HepG2 (cell line): ENCODE measurements around the gene GAGE12G. TPM values are rescaled to one million over a fixed set of nuclear protein-coding genes. Genes with fewer than 3 reads are reported as not detected.

Source experiments
- CCDC6 ChIP-seq: sonication (generic); formaldehyde crosslinking; IDR thresholded peaks from 2 replicates; pipeline ENCODE4 v1.8.1; 2022; ENCODE audit warnings: mild to moderate bottlenecking, missing genetic modification reagents, moderate library complexity
- KDM2A ChIP-seq: sonication (generic); formaldehyde crosslinking; IDR thresholded peaks from 2 replicates; pipeline ENCODE4 v1.4.0; 2020; ENCODE audit warnings: low read depth, missing genetic modification reagents, borderline replicate concordance
- NFE2 ChIP-seq: sonication (generic); formaldehyde crosslinking; IDR thresholded peaks from 2 replicates; pipeline ENCODE4 v1.4.0; 2020; ENCODE audit warnings: missing genetic modification reagents
- NFYB ChIP-seq: sonication (generic); formaldehyde crosslinking; IDR thresholded peaks from 2 replicates; pipeline ENCODE4 v1.4.0; 2020; ENCODE audit warnings: missing genetic modification reagents
- TCF7L2 ChIP-seq: IDR thresholded peaks from 2 replicates; pipeline ENCODE4 v1.6.1; 2011; ENCODE audit warnings: mild to moderate bottlenecking, low read depth, low read length, moderate library complexity
- ZFP36 ChIP-seq: fragments of 150-350 bp; IDR thresholded peaks from 2 replicates; pipeline ENCODE4 v1.6.1; 2018; ENCODE audit warnings: borderline replicate concordance, low read length, low read depth; ENCODE audit not compliant: partially characterized antibody
- ZNF292 ChIP-seq: sonication (generic); formaldehyde crosslinking; IDR thresholded peaks from 2 replicates; pipeline ENCODE4 v1.8.1; 2022; ENCODE audit warnings: mild to moderate bottlenecking, low read depth, missing genetic modification reagents, borderline replicate concordance
- ZNF337 ChIP-seq: sonication (generic); formaldehyde crosslinking; IDR thresholded peaks from 2 replicates; pipeline ENCODE4 v1.5.1; 2020; ENCODE audit warnings: missing genetic modification reagents, low read depth, mild to moderate bottlenecking, borderline replicate concordance
- ZNF354B ChIP-seq: sonication (generic); formaldehyde crosslinking; IDR thresholded peaks from 2 replicates; pipeline ENCODE4 v1.8.0; 2022; ENCODE audit warnings: mild to moderate bottlenecking, missing genetic modification reagents
- ZNF44 ChIP-seq: sonication (generic); formaldehyde crosslinking; IDR thresholded peaks from 2 replicates; pipeline ENCODE4 v1.5.1; 2020; ENCODE audit warnings: mild to moderate bottlenecking, missing genetic modification reagents
- ZNF7 ChIP-seq: IDR thresholded peaks from 2 replicates; pipeline ENCODE4 v1.6.1; 2016; ENCODE audit warnings: missing biosample characterization, missing genetic modification reagents
- polyA plus RNA-seq, 8 experiments: library from polyadenylated mRNA; depleted of rRNA in 3 of 8; stranded (reverse) in 7 of 8; unstranded in 1 of 8; fragments of >200 nt; fragmentation: Illumina TruSeq in 4 of 8; extraction: Trizol in 4 of 8; gene quantifications; 2 replicates each; pipeline versions ENCODE4 v1.2.1 to v1.2.3, GENCODE V29; 2011 to 2016; ENCODE audit warnings: low read depth in 4 of 8, missing spikeins in 1 of 8, mixed read lengths in 1 of 8; ENCODE audit not compliant: insufficient read depth in 1 of 8
- total RNA-seq, 5 experiments: library from RNA; depleted of rRNA; stranded (reverse); fragments of >200 nt; fragmentation: Illumina TruSeq; extraction: Trizol; gene quantifications; 2 replicates each; pipeline ENCODE4 v1.2.3, GENCODE V29; 2016; ENCODE audit warnings: low read depth in 1 of 5
- TF ChIP-seq, protein P1 (sequence below): sonication (generic); formaldehyde crosslinking; IDR thresholded peaks from 2 replicates; pipeline ENCODE4 v1.5.1; 2020; ENCODE audit warnings: missing genetic modification reagents, mild to moderate bottlenecking, borderline replicate concordance
- TF ChIP-seq, protein P2 (sequence below): sonication (generic); formaldehyde crosslinking; IDR thresholded peaks from 2 replicates; pipeline ENCODE4 v1.5.0; 2020; ENCODE audit warnings: missing genetic modification reagents
- TF ChIP-seq, protein P3 (sequence below): sonication (generic); formaldehyde crosslinking; IDR thresholded peaks from 2 replicates; pipeline ENCODE4 v1.8.0; 2022; ENCODE audit warnings: mild to moderate bottlenecking, missing genetic modification reagents, moderate library complexity
- TF ChIP-seq, protein P4 (sequence below): sonication (generic); formaldehyde crosslinking; IDR thresholded peaks from 2 replicates; pipeline ENCODE4 v1.4.0; 2020; ENCODE audit warnings: missing genetic modification reagents
- TF ChIP-seq, protein P5 (sequence below): sonication (generic); formaldehyde crosslinking; IDR thresholded peaks from 2 replicates; pipeline ENCODE4 v1.4.0; 2020; ENCODE audit warnings: missing genetic modification reagents
- TF ChIP-seq, protein P6 (sequence below): sonication (generic); formaldehyde crosslinking; conservative IDR thresholded peaks from 2 replicates; pipeline ENCODE4 v1.5.0; 2020; ENCODE audit warnings: missing genetic modification reagents

Gene GAGE12G
- total and polyA plus RNA-seq, 2 of the 13 experiments (the other 11 are each of a cell fraction or from before 2014, with no cell fraction given), result not detected

DNA sequence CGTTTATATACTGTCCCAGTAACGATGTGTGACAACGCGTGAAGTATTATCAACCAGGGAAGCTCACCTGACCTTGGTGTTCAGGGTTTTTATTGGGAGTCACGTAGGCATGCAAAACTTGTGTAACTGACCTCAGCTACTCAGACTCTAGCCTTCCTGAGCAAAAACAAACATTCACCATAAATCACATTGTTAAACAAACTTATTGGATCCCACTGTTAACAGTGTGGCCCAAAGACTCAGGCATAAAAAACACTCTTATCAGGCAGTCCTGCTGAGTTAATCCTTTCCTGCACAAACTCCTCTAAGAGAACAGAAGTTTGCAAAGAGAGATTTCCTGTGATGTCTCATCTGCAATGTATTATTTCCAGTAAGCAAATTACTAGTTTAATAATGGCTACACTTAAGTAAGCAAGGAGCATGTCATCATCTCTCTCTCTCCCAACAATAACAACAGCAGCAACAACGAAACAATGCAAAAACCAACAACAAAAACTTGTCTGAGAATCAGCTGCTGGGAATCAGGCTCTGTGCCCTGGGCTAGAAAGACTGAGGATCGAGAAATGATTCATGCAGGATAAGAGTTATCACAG, 40.6 kb downstream of the GAGE12G start (continued):
- no peak for TF ChIP-seq CCDC6 (CRISPR knock-in tag)
- TF ChIP-seq, protein P1, sequence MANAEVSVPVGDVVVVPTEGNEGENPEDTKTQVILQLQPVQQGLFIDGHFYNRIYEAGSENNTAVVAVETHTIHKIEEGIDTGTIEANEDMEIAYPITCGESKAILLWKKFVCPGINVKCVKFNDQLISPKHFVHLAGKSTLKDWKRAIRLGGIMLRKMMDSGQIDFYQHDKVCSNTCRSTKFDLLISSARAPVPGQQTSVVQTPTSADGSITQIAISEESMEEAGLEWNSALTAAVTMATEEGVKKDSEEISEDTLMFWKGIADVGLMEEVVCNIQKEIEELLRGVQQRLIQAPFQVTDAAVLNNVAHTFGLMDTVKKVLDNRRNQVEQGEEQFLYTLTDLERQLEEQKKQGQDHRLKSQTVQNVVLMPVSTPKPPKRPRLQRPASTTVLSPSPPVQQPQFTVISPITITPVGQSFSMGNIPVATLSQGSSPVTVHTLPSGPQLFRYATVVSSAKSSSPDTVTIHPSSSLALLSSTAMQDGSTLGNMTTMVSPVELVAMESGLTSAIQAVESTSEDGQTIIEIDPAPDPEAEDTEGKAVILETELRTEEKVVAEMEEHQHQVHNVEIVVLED (CRISPR knock-in tag), result no peak
- TF ChIP-seq, protein P2, sequence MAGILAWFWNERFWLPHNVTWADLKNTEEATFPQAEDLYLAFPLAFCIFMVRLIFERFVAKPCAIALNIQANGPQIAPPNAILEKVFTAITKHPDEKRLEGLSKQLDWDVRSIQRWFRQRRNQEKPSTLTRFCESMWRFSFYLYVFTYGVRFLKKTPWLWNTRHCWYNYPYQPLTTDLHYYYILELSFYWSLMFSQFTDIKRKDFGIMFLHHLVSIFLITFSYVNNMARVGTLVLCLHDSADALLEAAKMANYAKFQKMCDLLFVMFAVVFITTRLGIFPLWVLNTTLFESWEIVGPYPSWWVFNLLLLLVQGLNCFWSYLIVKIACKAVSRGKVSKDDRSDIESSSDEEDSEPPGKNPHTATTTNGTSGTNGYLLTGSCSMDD (CRISPR knock-in tag), result no peak
- TF ChIP-seq, protein P3, sequence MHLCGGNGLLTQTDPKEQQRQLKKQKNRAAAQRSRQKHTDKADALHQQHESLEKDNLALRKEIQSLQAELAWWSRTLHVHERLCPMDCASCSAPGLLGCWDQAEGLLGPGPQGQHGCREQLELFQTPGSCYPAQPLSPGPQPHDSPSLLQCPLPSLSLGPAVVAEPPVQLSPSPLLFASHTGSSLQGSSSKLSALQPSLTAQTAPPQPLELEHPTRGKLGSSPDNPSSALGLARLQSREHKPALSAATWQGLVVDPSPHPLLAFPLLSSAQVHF (CRISPR knock-in tag), result no peak
- TF ChIP-seq, protein P4, sequence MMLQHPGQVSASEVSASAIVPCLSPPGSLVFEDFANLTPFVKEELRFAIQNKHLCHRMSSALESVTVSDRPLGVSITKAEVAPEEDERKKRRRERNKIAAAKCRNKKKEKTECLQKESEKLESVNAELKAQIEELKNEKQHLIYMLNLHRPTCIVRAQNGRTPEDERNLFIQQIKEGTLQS, result no peak
- no peak for TF ChIP-seq KDM2A (CRISPR knock-in tag)
- TF ChIP-seq, protein P5, sequence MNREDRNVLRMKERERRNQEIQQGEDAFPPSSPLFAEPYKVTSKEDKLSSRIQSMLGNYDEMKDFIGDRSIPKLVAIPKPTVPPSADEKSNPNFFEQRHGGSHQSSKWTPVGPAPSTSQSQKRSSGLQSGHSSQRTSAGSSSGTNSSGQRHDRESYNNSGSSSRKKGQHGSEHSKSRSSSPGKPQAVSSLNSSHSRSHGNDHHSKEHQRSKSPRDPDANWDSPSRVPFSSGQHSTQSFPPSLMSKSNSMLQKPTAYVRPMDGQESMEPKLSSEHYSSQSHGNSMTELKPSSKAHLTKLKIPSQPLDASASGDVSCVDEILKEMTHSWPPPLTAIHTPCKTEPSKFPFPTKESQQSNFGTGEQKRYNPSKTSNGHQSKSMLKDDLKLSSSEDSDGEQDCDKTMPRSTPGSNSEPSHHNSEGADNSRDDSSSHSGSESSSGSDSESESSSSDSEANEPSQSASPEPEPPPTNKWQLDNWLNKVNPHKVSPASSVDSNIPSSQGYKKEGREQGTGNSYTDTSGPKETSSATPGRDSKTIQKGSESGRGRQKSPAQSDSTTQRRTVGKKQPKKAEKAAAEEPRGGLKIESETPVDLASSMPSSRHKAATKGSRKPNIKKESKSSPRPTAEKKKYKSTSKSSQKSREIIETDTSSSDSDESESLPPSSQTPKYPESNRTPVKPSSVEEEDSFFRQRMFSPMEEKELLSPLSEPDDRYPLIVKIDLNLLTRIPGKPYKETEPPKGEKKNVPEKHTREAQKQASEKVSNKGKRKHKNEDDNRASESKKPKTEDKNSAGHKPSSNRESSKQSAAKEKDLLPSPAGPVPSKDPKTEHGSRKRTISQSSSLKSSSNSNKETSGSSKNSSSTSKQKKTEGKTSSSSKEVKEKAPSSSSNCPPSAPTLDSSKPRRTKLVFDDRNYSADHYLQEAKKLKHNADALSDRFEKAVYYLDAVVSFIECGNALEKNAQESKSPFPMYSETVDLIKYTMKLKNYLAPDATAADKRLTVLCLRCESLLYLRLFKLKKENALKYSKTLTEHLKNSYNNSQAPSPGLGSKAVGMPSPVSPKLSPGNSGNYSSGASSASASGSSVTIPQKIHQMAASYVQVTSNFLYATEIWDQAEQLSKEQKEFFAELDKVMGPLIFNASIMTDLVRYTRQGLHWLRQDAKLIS (CRISPR knock-in tag), result no peak
- no peak for TF ChIP-seq ZNF337 (CRISPR knock-in tag)
- no peak for TF ChIP-seq ZFP36
- no peak for TF ChIP-seq NFE2 (CRISPR knock-in tag)
- no peak for TF ChIP-seq ZNF7 (CRISPR knock-in tag)
- no peak for TF ChIP-seq NFYB
- no peak for TF ChIP-seq ZNF292 (CRISPR knock-in tag)
- no peak for TF ChIP-seq ZNF354B (CRISPR knock-in tag)
- no peak for TF ChIP-seq TCF7L2
- no peak for TF ChIP-seq ZNF44 (CRISPR knock-in tag)
- TF ChIP-seq, protein P6, sequence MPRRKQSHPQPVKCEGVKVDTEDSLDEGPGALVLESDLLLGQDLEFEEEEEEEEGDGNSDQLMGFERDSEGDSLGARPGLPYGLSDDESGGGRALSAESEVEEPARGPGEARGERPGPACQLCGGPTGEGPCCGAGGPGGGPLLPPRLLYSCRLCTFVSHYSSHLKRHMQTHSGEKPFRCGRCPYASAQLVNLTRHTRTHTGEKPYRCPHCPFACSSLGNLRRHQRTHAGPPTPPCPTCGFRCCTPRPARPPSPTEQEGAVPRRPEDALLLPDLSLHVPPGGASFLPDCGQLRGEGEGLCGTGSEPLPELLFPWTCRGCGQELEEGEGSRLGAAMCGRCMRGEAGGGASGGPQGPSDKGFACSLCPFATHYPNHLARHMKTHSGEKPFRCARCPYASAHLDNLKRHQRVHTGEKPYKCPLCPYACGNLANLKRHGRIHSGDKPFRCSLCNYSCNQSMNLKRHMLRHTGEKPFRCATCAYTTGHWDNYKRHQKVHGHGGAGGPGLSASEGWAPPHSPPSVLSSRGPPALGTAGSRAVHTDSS, result no peak
